ENCODE results near the gene VSTM5. TPM values are rescaled to one million over a fixed set of nuclear protein-coding genes. Genes with fewer than 3 reads are reported as not detected.
"Not testable (repeated sequence)": the region's sequence is repeated elsewhere in the genome, so short reads cannot be mapped to it uniquely, and the experiment has no call there.

Gene VSTM5
- polyA plus RNA-seq, 1 of the 3 experiments (the other 2 are of a cell fraction), result 0.12 TPM

- Histone ChIP-seq H3K36me3 (replicated peaks in 1 of 2; ENCODE audit: control insufficient read depth in 1 of 2, insufficient read depth in 2 of 2, low read length in 1 of 2) (no peaks in the 10 kb centered on the region), H2AFZ (ENCODE audit: low read depth) (no peak overlapping the region), H3K9me2 (no peaks in the 10 kb centered on the region), H3K4me3 (ENCODE audit: low read depth in 2 of 2, low read length in 1 of 2) (no peak overlapping the region), H3K9me3 (no peaks in the 10 kb centered on the region), H3K4me1 (ENCODE audit: control insufficient read depth in 1 of 2, insufficient read depth in 2 of 2, low read depth in 1 of 2, low read length in 1 of 2) (no peaks in the 10 kb centered on the region), H3K4me2 (no peak overlapping the region), H3K27ac (ENCODE audit: low read depth in 2 of 2, low read length in 1 of 2) (no peak overlapping the region), H3K79me2 (ENCODE audit: insufficient read depth) (no peaks in the 10 kb centered on the region), H3F3A (replicated peaks; ENCODE audit: insufficient read depth) (no peaks in the 10 kb centered on the region), H3K9ac (no peak overlapping the region), H4K20me1 (ENCODE audit: insufficient read depth) (no peaks in the 10 kb centered on the region), H3K27me3 (ENCODE audit: insufficient read depth) (no peaks in the 10 kb centered on the region)
- TF ChIP-seq NRF1 (IDR thresholded peaks at IDR 0.05; ENCODE audit: low read depth, low read length) (no peak), TCF12 (IDR thresholded peaks at IDR 0.05) (no peak), FOSL2 (IDR thresholded peaks at IDR 0.05; ENCODE audit: borderline replicate concordance, low read depth) (no peak), RXRA (IDR thresholded peaks at IDR 0.05; ENCODE audit: borderline replicate concordance, low read depth) (no peak), POLR2AphosphoS5 (IDR thresholded peaks at IDR 0.05; ENCODE audit: low read depth, low read length) (no peak), MEF2A (IDR thresholded peaks at IDR 0.05; ENCODE audit: borderline replicate concordance, low read depth) (no peak), RFX5 (IDR thresholded peaks at IDR 0.05; ENCODE audit: low read length) (no peak), NFIC (IDR thresholded peaks at IDR 0.05; ENCODE audit: borderline replicate concordance) (no peak), CTCF (IDR thresholded peaks at IDR 0.05) (no peak), CHD2 (IDR thresholded peaks at IDR 0.05; ENCODE audit: low read length, partially characterized antibody) (no peak), FOXM1 (IDR thresholded peaks at IDR 0.05; ENCODE audit: low read depth) (no peak), EZH2phosphoT487 (IDR thresholded peaks at IDR 0.05; ENCODE audit: borderline replicate concordance, low read depth) (no peak)
- CTCF ChIA-PET, result interaction anchor here (1.6 kb wide), 1 partner anchor 8 kb away, joined by 6 read pairs; no protein-coding TSS in a partner anchor
- POLR2A ChIA-PET, result no interaction called here
- 83% methylated on average over 5 of the region's 5 CpGs for whole genome bisulfite sequencing (ENCODE audit: low lambda C conversion rate)
- DNase-seq, result no peak
Measured at GRCh38 chr11:93887111-93887510, 36.7 kb upstream of the VSTM5 start.

- H3K4me3 ChIP-seq (ENCODE audit: low read depth in 2 of 2, low read length in 1 of 2); POLR2A ChIA-PET; H3K4me1 ChIP-seq (ENCODE audit: control insufficient read depth in 1 of 2, insufficient read depth in 2 of 2, low read depth in 1 of 2, low read length in 1 of 2); H2AFZ ChIP-seq (ENCODE audit: low read depth); H3K79me2 ChIP-seq (ENCODE audit: insufficient read depth); H3K36me3 ChIP-seq (replicated peaks in 1 of 2; ENCODE audit: control insufficient read depth in 1 of 2, insufficient read depth in 2 of 2, low read length in 1 of 2); H3K9me3 ChIP-seq; H3F3A ChIP-seq (replicated peaks; ENCODE audit: insufficient read depth); H3K4me2 ChIP-seq; H3K27me3 ChIP-seq (ENCODE audit: insufficient read depth); H4K20me1 ChIP-seq (ENCODE audit: insufficient read depth); H3K27ac ChIP-seq (ENCODE audit: low read depth in 2 of 2, low read length in 1 of 2); DNase-seq; H3K9ac ChIP-seq; H3K9me2 ChIP-seq: not testable (repeated sequence)
- CTCF ChIA-PET, result interaction anchor here (2.9 kb wide), 1 partner anchor 16 kb away, joined by 9 read pairs; no protein-coding TSS in a partner anchor
Measured at GRCh38 chr11:93879114-93879513, 28.7 kb upstream of the VSTM5 start.

- no peak for DNase-seq
- no peaks in the 10 kb centered on the region for H3K9me2 ChIP-seq
- ChIA-PET CTCF (no interaction called here), POLR2A (no interaction called here)
- H3K4me1 ChIP-seq (ENCODE audit: control insufficient read depth in 1 of 2, insufficient read depth in 2 of 2, low read depth in 1 of 2, low read length in 1 of 2), result no peaks in the 10 kb centered on the region
- H3K36me3 ChIP-seq (replicated peaks in 1 of 2; ENCODE audit: control insufficient read depth in 1 of 2, insufficient read depth in 2 of 2, low read length in 1 of 2), result no peaks in the 10 kb centered on the region
- TF ChIP-seq SMC3 (IDR thresholded peaks at IDR 0.05; ENCODE audit: low read depth, low read length) (no peak), CTCF (IDR thresholded peaks at IDR 0.05) (no peak), MAX (IDR thresholded peaks at IDR 0.05; ENCODE audit: low read depth) (no peak), POLR2AphosphoS5 (IDR thresholded peaks at IDR 0.05; ENCODE audit: low read depth, low read length) (no peak), IRF3 (IDR thresholded peaks at IDR 0.05; ENCODE audit: low read depth, low read length) (no peak)
- 58% methylated on average over 3 of the region's 3 CpGs for WGBS (ENCODE audit: low lambda C conversion rate)
- no peak overlapping the region for H3K4me2 ChIP-seq
- no peaks in the 10 kb centered on the region for H3K9me3 ChIP-seq
- H2AFZ ChIP-seq (ENCODE audit: low read depth), result no peak overlapping the region
- no peak overlapping the region for H3K27ac ChIP-seq (ENCODE audit: low read depth in 2 of 2, low read length in 1 of 2)
- H3K27me3 ChIP-seq (ENCODE audit: insufficient read depth), result no peaks in the 10 kb centered on the region
- H3K79me2 ChIP-seq (ENCODE audit: insufficient read depth), result no peaks in the 10 kb centered on the region
- H4K20me1 ChIP-seq (ENCODE audit: insufficient read depth), result no peaks in the 10 kb centered on the region
- H3F3A ChIP-seq (replicated peaks; ENCODE audit: insufficient read depth), result no peaks in the 10 kb centered on the region
- H3K9ac ChIP-seq, result no peak overlapping the region
- H3K4me3 ChIP-seq (ENCODE audit: low read depth in 2 of 2, low read length in 1 of 2), result no peak overlapping the region
Measured at GRCh38 chr11:93875637-93876036, 25.2 kb upstream of the VSTM5 start.

All from SK-N-SH (cell line).